GM19023 (cell line): ENCODE results near the gene CUEDC1.
A peak's percentile ranks its signal among the peaks of the same experiment; 100 is the strongest.

Source experiments
- ATAC-seq: cut with Tn5 transposase; IDR thresholded peaks from one replicate; pipeline ENCODE4 v1.9.1; 2021; ENCODE audit warnings: mild to moderate bottlenecking, moderate library complexity; ENCODE audit not compliant: unreplicated experiment

CUEDC1 gene

DNA sequence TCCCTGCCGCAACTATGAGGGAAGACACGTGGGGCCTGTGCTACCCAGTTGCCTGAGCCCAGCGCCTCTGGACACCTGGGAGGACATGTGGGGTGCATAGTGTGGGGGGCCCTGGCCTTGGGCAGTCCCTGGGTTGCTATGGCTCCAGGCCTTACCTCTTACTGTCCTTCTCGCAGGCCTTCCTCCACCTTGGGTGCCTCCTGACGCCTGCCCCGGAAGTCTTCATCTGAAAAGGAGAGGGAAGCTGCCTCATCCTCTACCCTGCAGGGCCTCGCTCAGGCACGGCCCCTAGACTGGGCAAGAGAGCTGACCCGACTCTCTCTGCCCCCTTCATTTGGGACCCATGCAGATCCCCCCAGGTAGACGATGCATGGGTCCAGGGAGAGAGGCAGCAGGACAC is 88.9 kb downstream of the CUEDC1 start:
- no peak for ATAC-seq

GRCh38 chr17:57864273-57864672 is 90.9 kb downstream of the CUEDC1 start:
- no peak for ATAC-seq

- no peak for ATAC-seq
Measured at GRCh38 chr17:57862694-57863667, 92.2 kb downstream of the CUEDC1 start.

DNA sequence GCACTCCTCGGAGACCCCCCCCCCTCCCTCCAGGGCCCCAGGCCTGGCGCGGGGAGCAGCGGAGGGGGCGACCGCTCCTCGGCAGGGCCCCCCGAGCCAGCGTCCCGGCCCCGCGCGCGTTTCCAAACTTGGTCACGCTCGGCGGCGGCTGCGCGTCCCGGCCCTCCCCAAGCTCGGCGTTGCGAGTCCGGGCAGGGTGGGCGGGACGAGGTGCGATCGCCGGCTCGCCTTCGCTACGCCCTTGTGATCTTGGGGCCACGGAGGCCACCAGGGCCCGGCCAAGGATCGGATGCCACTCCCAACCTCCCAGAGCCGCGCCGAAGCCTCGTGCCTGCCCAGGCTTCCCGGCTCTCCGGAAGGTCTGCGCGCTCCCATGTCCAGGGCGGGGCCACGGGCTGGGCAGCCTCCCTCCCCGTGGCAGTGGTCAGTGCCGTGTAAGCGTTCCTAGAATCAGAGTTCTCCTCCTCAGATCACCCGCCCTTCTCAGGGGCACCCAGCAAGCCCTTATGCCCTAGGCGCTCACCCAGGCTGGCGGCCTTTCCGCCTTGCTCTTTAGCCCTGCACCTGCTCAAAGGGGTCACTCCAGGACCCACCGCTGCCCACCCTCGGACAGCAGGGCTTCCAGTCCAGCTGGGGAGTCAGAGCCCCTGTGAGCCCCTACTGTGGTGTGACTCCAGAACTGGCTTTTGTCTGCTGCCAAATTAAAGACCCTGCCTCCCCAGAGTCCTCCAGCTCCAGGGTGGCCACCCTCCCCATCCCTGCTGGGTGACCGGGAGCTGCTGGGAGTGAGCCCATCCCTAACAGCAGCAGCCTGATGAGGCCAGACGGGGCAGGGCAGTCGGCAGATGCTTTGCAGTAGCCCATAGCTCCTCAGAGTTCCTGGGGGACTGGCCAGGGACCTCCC is 93.2 kb downstream of the CUEDC1 start:
- no peak for ATAC-seq

GRCh38 chr17:57861000-57861789 is 94.0 kb downstream of the CUEDC1 start:
- no peak for ATAC-seq

GRCh38 chr17:57860414-57860999 is 94.7 kb downstream of the CUEDC1 start:
- no peak for ATAC-seq

DNA sequence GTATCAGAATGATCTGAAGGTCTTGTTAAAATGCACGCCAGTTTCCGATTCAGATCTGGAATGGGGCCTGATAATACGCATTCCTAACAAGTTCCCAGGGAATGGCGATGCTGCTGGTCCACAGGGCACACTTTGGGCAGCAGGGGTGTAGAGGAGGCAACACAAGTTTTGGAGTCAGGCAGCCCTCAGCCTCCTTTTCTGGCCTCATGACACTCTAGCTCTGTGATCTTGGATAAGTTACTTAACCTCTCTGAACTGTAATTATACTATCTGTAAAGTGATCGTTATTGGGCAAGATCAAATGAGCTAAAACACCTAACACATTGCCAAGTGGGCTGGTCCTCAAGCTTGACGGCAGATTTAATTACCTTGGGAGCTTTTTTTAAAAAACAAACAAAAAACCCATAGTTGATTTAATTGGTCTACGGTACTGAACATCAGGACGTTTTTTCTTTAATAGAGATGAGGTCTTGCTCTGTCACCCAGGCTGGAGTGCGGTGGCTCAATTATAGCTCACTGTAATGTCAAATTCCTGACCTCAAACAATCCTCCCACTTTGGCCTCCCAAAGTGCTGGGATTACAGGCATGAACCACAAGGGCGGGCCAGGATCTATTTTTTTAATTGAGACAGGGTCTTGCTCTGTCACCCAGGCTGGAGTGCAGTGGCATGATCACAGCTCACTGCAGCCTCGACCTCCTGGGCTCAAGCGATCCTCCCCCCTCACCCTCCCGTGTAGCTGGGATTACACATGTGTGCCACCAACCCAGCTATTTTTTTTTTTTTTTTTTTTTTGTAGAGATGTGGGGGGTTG is 95.4 kb downstream of the CUEDC1 start:
- ATAC-seq, result no peak

- no peak for ATAC-seq
Measured at GRCh38 chr17:57858838-57859237, 96.4 kb downstream of the CUEDC1 start.

DNA sequence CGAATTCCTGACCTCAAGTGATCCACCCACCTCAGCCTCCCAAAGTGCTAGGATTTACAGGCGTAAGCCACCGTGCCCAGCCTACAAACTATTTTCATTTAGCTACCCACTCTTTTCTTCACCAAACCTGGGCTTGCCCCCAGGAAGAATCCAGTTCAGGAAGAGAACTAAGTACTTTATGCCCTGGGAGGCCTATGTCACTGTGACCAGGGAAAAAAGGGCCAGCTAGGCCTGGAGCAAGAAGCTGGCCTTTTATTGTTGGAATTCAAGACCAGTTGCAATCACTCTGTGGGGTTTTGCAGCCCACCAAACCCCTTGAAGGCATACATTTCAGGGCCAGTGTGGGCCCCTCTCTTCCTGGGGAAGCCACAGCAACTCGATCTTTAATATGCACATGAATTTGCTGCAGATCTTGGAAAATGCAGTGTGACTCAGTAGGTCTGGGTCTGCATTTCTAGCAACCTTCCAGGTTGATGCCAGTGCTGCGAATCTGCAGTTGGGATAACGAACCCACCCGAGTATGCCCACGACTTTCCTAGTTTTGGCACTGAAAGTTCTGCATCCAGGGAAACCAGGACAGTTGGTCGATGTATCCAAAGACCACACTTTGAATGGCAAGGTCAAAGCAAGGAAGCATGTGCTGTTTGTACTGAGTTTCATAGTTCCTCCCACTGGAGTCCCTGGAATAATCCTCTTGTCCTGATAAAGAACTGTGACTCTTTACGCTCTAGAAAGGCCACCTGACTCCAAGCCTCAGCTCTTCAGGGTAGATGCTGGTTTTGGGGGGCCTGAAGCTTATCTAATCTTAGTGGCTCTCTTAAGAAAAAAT is 98.2 kb downstream of the CUEDC1 start:
- no peak for ATAC-seq

- ATAC-seq, result no peak
Measured at GRCh38 chr17:57855391-57856035, 99.7 kb downstream of the CUEDC1 start.

DNA sequence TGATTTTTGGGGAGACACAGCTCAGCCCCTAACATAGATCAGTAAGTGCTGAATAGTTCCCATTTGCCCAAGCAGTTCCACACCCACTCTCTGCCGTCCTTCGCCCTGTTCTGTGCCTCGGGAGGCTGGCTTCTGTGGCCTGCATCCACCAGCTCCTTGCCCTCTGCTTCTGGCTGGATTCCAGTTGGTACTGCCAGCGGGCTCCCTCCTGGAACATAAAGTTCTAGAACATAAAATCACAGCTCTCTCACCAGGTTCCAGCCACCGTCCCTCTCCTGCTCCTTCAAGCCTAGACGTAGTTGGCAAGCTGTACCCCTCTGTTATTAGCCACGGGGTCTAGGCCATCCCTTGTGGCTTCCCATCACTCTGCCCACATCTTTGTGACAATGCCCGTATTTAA is 101.5 kb downstream of the CUEDC1 start:
- ATAC-seq, result no peak

DNA sequence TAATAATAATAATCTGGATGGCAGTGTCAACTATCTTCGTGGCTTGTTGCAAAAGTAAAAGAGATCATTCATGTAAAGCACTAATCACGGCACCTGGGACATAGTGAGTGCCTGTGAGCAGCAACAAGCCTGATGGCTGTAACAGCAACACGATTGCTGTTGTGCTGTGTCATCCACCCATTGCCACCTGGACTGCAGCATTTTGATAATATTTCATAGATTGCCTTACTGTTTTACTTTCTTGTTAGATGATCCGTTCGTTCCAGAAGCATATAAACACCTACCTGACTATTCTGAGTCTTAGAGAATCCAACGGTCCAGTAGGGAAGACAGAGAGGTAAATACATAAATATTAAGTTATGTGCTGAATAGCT is 102.3 kb downstream of the CUEDC1 start:
- no peak for ATAC-seq

DNA sequence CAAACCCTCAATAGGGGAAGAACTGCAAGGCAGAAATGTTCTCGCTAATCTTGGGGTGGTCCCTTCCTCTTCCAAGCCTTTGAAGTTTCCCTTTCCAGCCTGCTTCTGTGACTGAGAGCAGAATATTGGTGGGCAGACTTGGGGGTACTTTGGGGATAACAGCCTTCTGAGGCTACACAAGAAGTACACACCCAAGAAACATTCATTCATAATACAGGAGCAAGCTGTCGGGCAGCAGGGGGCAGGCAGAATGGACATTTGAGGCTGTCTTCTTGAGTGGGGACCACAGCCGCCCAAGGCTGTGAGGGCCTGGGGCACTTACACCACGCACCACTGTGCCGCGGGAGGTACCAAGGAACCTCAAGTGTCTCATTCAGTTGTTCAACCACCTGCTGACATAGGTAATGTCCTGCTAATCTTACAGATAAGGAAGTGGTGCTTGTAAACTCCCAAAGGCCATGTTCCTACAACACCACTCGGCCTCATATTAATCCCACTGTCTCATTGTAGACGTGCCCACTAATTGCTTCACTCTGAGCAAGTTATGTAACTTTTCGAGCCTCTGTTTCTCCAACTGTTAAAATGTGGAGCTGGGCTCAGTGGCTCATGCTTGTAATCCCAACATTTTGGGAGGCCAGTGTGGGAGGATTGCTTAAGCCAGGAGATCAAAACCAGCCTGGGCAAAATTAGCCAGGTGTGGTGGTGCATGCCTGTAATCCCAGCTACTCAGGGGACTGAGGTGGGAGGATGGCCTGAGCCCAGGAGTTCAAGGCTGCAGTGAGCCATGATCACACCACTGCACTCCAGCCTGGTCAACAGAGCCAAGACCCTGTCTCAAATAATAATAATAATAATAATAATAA is 102.9 kb downstream of the CUEDC1 start:
- ATAC-seq, result no peak

GRCh38 chr17:57849874-57850754 is 105.1 kb downstream of the CUEDC1 start, which contains the start of gene MRPS23:
Gene MRPS23, minus strand, starts transcription at chr17:57850044. Its CDS starts 34 bp downstream, at chr17:57850010.
- ATAC-seq, result peak; percentile 95

- ATAC-seq, result peak; percentile 34
Measured at GRCh38 chr17:57849163-57849873, 105.9 kb downstream of the CUEDC1 start.
